GM18868 (cell line): ENCODE measurements around the gene PLA2G6.
"Not testable (repeated sequence)": the region's sequence is repeated elsewhere in the genome, so short reads cannot be mapped to it uniquely, and the experiment has no call there.

Experiments
- ATAC-seq: cut with Tn5 transposase; IDR thresholded peaks from one replicate; pipeline ENCODE4 v1.9.1; 2021; ENCODE audit warnings: mild to moderate bottlenecking, moderate library complexity; ENCODE audit not compliant: unreplicated experiment

The PLA2G6 gene

GRCh38 chr22:38191731-38192474, 10.3 kb upstream of the PLA2G6 start:
- no peak for ATAC-seq

DNA sequence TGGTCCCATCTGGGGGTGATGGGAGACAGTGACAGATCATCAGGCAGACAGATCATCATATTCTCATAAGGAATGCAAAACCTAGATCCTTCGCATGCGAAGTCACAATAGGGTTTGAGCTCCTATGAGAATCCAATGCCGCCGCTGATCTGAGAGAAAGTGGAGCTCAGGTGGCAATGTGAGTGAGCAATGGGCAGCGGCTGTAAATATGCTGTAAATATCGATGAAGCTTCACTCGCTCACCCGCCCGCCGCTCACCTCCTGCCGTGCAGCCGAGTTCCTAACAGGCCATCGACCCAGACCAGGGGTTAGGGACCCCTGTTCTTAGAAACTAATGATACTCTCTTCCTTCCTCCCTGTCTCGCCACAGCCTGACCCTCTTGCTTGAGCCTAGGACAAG, 9.4 kb upstream of the PLA2G6 start:
- ATAC-seq, result no peak

- ATAC-seq, result no peak
Measured at GRCh38 chr22:38190581-38190980, 9.0 kb upstream of the PLA2G6 start.

- ATAC-seq, result no peak
Measured at GRCh38 chr22:38189104-38189503, 7.5 kb upstream of the PLA2G6 start.

GRCh38 chr22:38187413-38188212, 6.0 kb upstream of the PLA2G6 start:
- no peak for ATAC-seq

- ATAC-seq, result no peak
Measured at GRCh38 chr22:38186429-38186828, 4.8 kb upstream of the PLA2G6 start.

DNA sequence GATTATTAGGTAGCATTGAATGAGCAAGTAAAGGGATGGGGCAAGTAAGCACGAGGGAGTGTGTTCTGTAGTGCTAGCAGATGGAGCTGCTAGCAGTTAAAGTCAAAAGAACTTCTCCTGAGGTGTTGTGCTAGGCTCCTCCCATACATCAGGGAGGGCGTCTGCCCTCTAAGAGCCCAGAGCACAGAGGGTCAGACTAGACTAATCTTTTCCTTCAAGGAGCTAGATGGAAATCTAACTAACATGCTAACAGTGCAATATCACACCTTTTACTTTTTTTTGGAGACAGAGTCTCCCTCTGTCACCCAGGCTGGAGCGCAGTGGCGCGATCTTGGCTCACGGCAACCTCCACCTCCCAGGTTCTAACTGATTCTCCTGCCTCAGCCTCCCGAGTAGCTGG, 3.2 kb upstream of the PLA2G6 start:
- ATAC-seq, result no peak

DNA sequence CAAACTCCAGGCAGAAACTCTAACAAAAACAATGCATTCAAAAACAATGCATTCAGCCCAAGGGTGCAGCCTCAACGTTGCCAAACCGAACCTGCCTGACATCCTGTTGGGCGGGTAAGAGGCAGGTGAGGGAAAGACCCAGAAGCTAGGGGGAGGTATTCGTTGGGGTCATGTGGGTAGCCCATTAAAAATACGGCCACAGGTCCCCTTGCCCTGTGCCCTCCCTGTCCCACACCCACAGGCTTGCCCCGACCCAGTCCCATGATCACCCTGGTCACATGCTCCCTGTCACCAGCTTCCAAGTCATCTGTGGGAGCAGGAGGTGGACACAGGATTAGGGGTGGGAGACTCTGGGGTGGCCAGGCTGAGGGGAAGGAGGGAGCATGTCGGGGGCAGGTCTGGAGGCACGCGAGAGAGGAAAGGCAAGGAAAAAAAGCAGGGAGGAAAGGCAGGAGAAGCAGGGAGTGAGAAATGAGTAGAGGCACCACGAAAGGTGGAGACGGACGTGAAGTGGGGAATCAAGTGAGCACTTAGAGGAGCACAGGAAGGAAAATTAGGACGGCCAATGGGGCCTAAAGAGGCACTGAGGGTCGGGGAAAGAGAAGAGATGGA, 683 bp downstream of the PLA2G6 start:
- no peak for ATAC-seq

DNA sequence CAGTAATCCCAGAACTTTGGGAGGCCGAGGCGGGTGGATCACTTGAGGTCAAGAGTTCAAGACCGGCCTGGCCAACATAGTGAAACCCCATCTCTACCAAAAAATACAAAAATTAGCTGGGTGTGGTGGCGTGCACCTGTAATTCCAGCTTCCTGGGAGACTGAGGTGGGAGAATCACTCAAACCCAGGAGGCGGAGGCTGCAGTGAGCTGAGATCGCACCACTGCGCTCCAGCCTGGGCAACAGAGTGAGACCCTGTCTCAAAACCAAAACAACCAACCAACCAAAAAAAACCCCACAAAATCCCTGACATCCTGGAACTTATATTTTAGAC, 3.1 kb downstream of the PLA2G6 start:
- not testable (repeated sequence) for ATAC-seq

DNA sequence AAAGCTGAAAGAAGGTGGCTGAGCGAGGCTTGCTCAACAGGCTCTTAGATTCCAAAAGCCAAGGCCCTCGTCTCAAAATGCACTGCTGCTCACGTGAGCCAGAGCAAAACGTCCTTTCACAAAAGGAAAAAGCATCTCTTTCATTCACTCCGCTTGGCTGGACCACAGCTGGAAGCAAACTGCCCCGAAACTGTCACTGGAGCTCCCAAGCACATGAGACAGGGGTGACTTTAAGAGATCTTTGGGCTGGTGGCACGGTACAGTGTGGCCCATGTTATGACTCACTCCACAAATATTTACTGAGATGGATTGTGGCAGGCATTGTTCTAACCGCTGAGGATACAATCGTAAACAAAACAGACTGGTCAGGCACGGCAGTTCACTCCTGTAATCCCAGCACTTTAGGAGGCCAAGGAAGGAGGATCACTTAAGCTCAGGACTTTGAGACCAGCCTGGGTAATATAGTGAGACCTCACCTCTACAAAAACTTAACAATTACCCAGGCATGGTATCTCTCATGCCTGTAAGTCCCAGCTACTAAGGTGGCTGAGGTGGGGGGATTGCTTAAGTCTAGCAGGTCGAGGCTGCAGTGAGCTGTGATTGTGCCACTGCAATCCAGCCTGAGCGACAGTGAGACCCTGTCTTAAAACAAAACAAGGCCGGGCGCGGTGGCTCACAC, 3.6 kb downstream of the PLA2G6 start:
- no peak for ATAC-seq

- not testable (repeated sequence) for ATAC-seq
Measured at GRCh38 chr22:38177571-38177925, 4.1 kb downstream of the PLA2G6 start.

DNA sequence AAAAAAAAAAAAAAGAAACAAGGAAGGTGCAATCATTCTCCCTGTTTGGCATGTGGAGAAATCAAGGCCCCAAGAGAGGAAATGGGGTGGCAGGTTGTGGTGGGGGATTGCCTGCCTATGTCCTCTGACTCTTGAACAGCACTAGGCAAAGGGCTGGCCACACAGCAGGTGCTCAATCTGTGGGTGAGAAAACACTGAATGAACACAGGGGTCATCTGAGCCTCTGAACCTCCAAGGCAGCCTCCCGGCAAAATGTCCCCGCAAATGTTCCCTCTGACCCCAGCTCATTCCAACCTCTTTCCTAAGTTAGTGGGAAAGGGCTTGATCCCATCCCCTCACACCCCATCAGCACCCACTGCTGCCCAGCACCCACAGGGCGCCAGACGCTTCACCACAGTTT, 4.6 kb downstream of the PLA2G6 start:
- no peak for ATAC-seq

- no peak for ATAC-seq
Measured at GRCh38 chr22:38176170-38176741, 5.4 kb downstream of the PLA2G6 start.

- no peak for ATAC-seq
Measured at GRCh38 chr22:38175206-38176118, 6.2 kb downstream of the PLA2G6 start.

DNA sequence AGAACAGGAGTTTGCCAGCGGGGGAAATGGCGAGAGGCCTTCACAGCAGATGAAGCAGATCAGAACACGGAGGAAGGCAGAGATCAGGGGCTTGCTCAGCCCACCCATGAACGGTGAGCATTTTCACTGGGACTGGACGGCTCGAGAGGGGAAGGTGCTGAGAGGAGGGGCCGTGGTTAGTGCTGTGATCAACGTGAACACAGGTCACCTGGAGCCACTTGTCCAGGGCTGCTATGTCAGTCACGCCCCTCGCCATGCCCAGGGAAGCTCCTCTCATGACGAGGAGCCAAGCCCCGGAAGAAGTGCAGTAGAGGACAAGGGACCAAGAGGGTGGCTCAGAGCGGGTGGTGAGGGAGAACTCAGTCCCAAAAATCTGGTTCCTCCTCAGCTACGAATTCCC, 7.0 kb downstream of the PLA2G6 start:
- ATAC-seq, result no peak

DNA sequence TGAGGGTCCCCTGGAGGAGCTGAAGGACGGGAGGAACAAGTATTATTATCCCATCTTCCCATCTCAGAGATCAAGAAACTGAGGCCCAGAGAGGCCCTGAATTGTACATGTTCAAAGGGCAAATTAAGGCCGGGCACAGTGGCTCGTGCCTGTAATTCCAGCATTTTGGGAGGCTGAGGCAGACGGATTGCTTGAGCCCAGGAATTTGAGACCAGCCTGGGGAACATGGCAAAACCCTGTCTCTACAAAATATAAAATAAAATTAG, 8.1 kb downstream of the PLA2G6 start:
- ATAC-seq, result no peak

DNA sequence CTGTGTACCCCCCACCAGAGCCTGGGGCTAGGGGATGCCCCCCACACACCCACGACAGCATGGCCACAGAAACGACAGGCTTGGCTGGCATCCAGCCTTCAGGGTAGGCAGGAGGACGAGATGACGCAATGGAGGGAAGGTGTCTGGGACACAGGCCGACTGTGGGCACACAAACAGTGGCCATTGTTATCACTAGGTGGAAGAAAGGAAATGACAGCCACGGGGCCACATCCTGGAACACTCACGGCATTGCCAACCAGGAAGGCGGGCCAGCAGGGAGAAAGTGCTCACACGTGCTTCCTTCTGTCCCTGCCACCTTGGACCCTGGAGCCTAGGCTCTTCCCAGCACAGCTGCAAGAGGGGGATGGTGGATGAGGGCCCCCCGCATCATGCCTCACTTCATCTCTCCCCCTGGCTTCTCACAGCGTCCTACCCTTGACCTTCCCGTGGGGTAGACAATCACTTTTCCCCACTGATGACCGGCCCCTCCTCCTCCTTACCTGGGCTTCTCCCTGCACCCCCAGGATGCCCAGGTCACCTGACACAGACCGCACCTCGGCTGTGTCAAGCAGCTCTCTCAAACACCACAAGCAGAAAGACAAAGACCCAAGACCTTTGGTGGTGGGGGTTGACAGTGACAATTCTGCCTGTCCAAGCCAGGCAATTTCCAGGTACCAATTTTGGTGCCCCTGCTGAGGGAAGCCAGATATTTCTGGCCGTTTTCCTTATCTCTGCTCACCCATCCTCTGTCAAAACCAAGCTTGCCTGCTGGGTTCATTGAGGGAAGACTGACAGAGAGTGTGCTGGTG, 8.6 kb downstream of the PLA2G6 start:
- ATAC-seq, result no peak

- no peak for ATAC-seq
Measured at GRCh38 chr22:38171927-38172831, 9.5 kb downstream of the PLA2G6 start.

- ATAC-seq, result no peak
Measured at GRCh38 chr22:38170469-38170868, 11.2 kb downstream of the PLA2G6 start.
